ENCODE results near the gene BBX. TPM values are rescaled to one million over a fixed set of nuclear protein-coding genes. Genes with fewer than 3 reads are reported as not detected.

The BBX gene
- polyA plus RNA-seq, 3 donors = 15.7 to 25.1 (median 16.6) TPM

GRCh38 chr3:107761391-107761790 is 238.6 kb downstream of the BBX start:
- no peak for DNase-seq
- H3K36me3 ChIP-seq (replicated peaks in 1 of 2; ENCODE audit: control insufficient read depth in 1 of 2, insufficient read depth in 2 of 2, low read length in 2 of 2) = peaks cover 6 to 21% of the 10 kb centered on the region in 2 donors
- Mint-ChIP-seq H3K27ac (no peak overlapping the region), H3K4me3 (no peak overlapping the region), H3K9me3 (no peaks in the 10 kb centered on the region), H3K36me3 (peaks cover 21 to 47% of the 10 kb centered on the region in 2 donors), H3K4me1 (no peaks in the 10 kb centered on the region), H3K27me3 (ENCODE audit: low read depth in 3 of 3) (peaks cover 0 to 2% (median 0%) of the 10 kb centered on the region in 3 donors)
- H3K27ac ChIP-seq (ENCODE audit: low read depth in 1 of 2, low read length in 2 of 2) = no peak overlapping the region
- 95% methylated on average over 2 of the region's 2 CpGs for WGBS (ENCODE audit: insufficient coverage)
- no peak overlapping the region for H3K9ac ChIP-seq (ENCODE audit: insufficient read depth, low read length, poor library complexity, severe bottlenecking)
- H2AFZ ChIP-seq (ENCODE audit: insufficient read depth, low read depth, low read length, poor library complexity, severe bottlenecking) = no peak overlapping the region
- no peaks in the 10 kb centered on the region for H3K9me3 ChIP-seq (replicated peaks in 1 of 2; ENCODE audit: control insufficient read depth in 1 of 2, insufficient read depth in 1 of 2, low read length in 2 of 2)
- no peaks in the 10 kb centered on the region for H4K20me1 ChIP-seq (ENCODE audit: insufficient read depth, low read length)
- no peaks in the 10 kb centered on the region for H3K4me1 ChIP-seq (ENCODE audit: control insufficient read depth in 1 of 2, insufficient read depth in 2 of 2, low read length in 2 of 2)
- no peak overlapping the region for H3K4me2 ChIP-seq (replicated peaks; ENCODE audit: extremely low read depth, low read length, poor library complexity, severe bottlenecking)
- H3K4me3 ChIP-seq (replicated peaks in 1 of 3; ENCODE audit: low read depth in 2 of 3, low read length in 3 of 3) = no peak overlapping the region
- no peaks in the 10 kb centered on the region for H3K79me2 ChIP-seq (ENCODE audit: insufficient read depth, low read length)
- no peak for TF ChIP-seq CTCF (IDR thresholded peaks at IDR 0.05)
- H3K27me3 ChIP-seq (ENCODE audit: control insufficient read depth in 2 of 2, insufficient read depth in 2 of 2, low read length in 2 of 2) = no peaks in the 10 kb centered on the region
- intact Hi-C loops (cut with micrococcal nuclease) = no loop called here

- DNase-seq = no peak
- no peaks in the 10 kb centered on the region for H3K9me3 ChIP-seq (replicated peaks in 1 of 2; ENCODE audit: control insufficient read depth in 1 of 2, insufficient read depth in 1 of 2, low read length in 2 of 2)
- Mint-ChIP-seq H3K9me3 (no peaks in the 10 kb centered on the region), H3K4me3 (no peak overlapping the region), H3K27ac (no peak overlapping the region), H3K36me3 (peaks cover 9 to 25% of the 10 kb centered on the region in 2 donors), H3K4me1 (peaks cover 6% of the 10 kb centered on the region), H3K27me3 (ENCODE audit: low read depth in 3 of 3) (peaks cover 0 to 2% (median 0%) of the 10 kb centered on the region in 3 donors)
- no peaks in the 10 kb centered on the region for H4K20me1 ChIP-seq (ENCODE audit: insufficient read depth, low read length)
- H3K27ac ChIP-seq (ENCODE audit: low read depth in 1 of 2, low read length in 2 of 2) = no peak overlapping the region
- H3K36me3 ChIP-seq (replicated peaks in 1 of 2; ENCODE audit: control insufficient read depth in 1 of 2, insufficient read depth in 2 of 2, low read length in 2 of 2) = peaks cover 3 to 9% of the 10 kb centered on the region in 2 donors
- H3K4me1 ChIP-seq (ENCODE audit: control insufficient read depth in 1 of 2, insufficient read depth in 2 of 2, low read length in 2 of 2) = no peaks in the 10 kb centered on the region
- no peak overlapping the region for H2AFZ ChIP-seq (ENCODE audit: insufficient read depth, low read depth, low read length, poor library complexity, severe bottlenecking)
- WGBS (ENCODE audit: insufficient coverage) = 90% methylated on average over 2 of the region's 6 CpGs
- no peaks in the 10 kb centered on the region for H3K79me2 ChIP-seq (ENCODE audit: insufficient read depth, low read length)
- no peak overlapping the region for H3K4me3 ChIP-seq (replicated peaks in 1 of 3; ENCODE audit: low read depth in 2 of 3, low read length in 3 of 3)
- no peaks in the 10 kb centered on the region for H3K27me3 ChIP-seq (ENCODE audit: control insufficient read depth in 2 of 2, insufficient read depth in 2 of 2, low read length in 2 of 2)
- intact Hi-C loops (cut with micrococcal nuclease) = no loop called here
- no peak for TF ChIP-seq CTCF (IDR thresholded peaks at IDR 0.05)
- H3K4me2 ChIP-seq (replicated peaks; ENCODE audit: extremely low read depth, low read length, poor library complexity, severe bottlenecking) = no peak overlapping the region
- no peak overlapping the region for H3K9ac ChIP-seq (ENCODE audit: insufficient read depth, low read length, poor library complexity, severe bottlenecking)
These were observed 242.8 kb downstream of the BBX start for GRCh38 chr3:107765524-107765923.

Measured in CD14-positive monocyte (primary cell).